Activated CD4-positive, alpha-beta T cell treated with anti-CD3 and anti-CD28 coated beads for 36 hours (primary cell): ENCODE results near the gene QDPR. TPM values are rescaled to one million over a fixed set of nuclear protein-coding genes. Genes with fewer than 3 reads are reported as not detected.

ENCODE experiments used
- ATAC-seq: fragments of 200-7000 bp; cut with Tn5 transposase; one replicate; pipeline ENCODE4 v1.10.0; 2021; ENCODE audit warnings: mild to moderate bottlenecking, moderate library complexity
- CTCF ChIA-PET: fragments of 350-600 bp; sonication (Branson Sonifier 250); formaldehyde crosslinking; loops from one replicate; lab custom pipeline; 2021; ENCODE audit warnings: antibody characterized with exemption; lab: Charles Lee
- POLR2A ChIA-PET: fragments of 350-600 bp; sonication (Branson Sonifier 250); formaldehyde crosslinking; loops from one replicate; lab custom pipeline; 2021; ENCODE audit warnings: antibody characterized with exemption, inconsistent platforms; lab: Charles Lee
- DNase-seq: peaks from one replicate; pipeline ENCODE4 v3.0.0-alpha.2; 2020
- H3K27ac Mint-ChIP-seq: one replicate; pipeline ENCODE4 v1.8.0; 2021; ENCODE audit warnings: mixed read lengths
- H3K27me3 Mint-ChIP-seq: one replicate; pipeline ENCODE4 v1.8.0; 2021; ENCODE audit warnings: mixed read lengths
- H3K36me3 Mint-ChIP-seq: one replicate; pipeline ENCODE4 v1.8.0; 2021; ENCODE audit warnings: low read depth, mixed read lengths
- H3K4me1 Mint-ChIP-seq: one replicate; pipeline ENCODE4 v1.8.0; 2021; ENCODE audit warnings: mixed read lengths
- H3K4me3 Mint-ChIP-seq: one replicate; pipeline ENCODE4 v1.8.0; 2021; ENCODE audit warnings: mild to moderate bottlenecking, moderate library complexity, mixed read lengths
- H3K9me3 Mint-ChIP-seq: one replicate; pipeline ENCODE4 v1.8.0; 2021; ENCODE audit warnings: low read depth, mixed read lengths
- intact Hi-C, 2 experiments: fragments of 100-400 bp; cut with DNase I in 1 of 2; cut with micrococcal nuclease in 1 of 2; formaldehyde crosslinking; loops; one replicate each; pipeline versions ENCODE4 v1.14.2 to v1.15.1; 2022 to 2024; cut with DNase I, micrococcal nuclease
- total RNA-seq, 2 experiments: library from RNA; stranded (reverse); gene quantifications; one replicate each; pipeline ENCODE4 v1.2.3, GENCODE V29; 2021

Gene QDPR
- 10 to 100 TPM; 34.5 to 34.6 TPM for total RNA-seq

- Mint-ChIP-seq H3K36me3 (peaks cover 12% of the 10 kb centered on the region), H3K4me3 (peak within 1 kb of the TSS; percentile 78), H3K4me1 (peaks cover 23% of the 10 kb centered on the region), H3K27me3 (no peaks in the 10 kb centered on the region), H3K9me3 (no peaks in the 10 kb centered on the region), H3K27ac (peak within 1 kb of the TSS; percentile 85)
- ChIA-PET POLR2A (interaction anchor here (0.6 kb wide), 1 partner anchor 37 kb away, joined by 3 read pairs; no protein-coding TSS in a partner anchor), CTCF (interaction anchor here (0.9 to 1.6 kb wide), 4 partner anchors 14 to 296 kb away, joined by 3 to 4 read pairs (median 4); partner anchors contain the start of gene LAP3)
- ATAC-seq = peak; percentile 95
- intact Hi-C loops = loop anchor here (1.0 to 10.0 kb wide), 7 partner anchors 65 to 510 kb away; partner anchors contain the start of genes DCAF16 (in 2 of the 2), LAP3 (in 2 of the 2), LCORL (in 2 of the 2) and NCAPG (in 2 of the 2)
- DNase-seq = peak; percentile 88
Measured at GRCh38 chr4:17511950-17512795, at the start of gene QDPR. TSS of gene QDPR (minus strand) at chr4:17512090. CDS start at chr4:17512054, 36 bp downstream.

- ChIA-PET POLR2A (no interaction called here), CTCF (no interaction called here)
- intact Hi-C loops = no loop called here
- no peaks in the 10 kb centered on the region for H3K36me3 Mint-ChIP-seq
- H3K4me3 Mint-ChIP-seq = no peak overlapping the region
- peaks cover 5% of the 10 kb centered on the region for H3K4me1 Mint-ChIP-seq
- DNase-seq = peak; percentile 15
- no peak for ATAC-seq
- H3K9me3 Mint-ChIP-seq = no peaks in the 10 kb centered on the region
- H3K27me3 Mint-ChIP-seq = no peaks in the 10 kb centered on the region
- no peak overlapping the region for H3K27ac Mint-ChIP-seq
Measured at GRCh38 chr4:17561195-17561909, 49.5 kb upstream of the QDPR start.

GRCh38 chr4:17560065-17560673 lies 48.3 kb upstream of the QDPR start:
- no peak for DNase-seq
- no peak for ATAC-seq
- intact Hi-C loops = no loop called here
- CTCF ChIA-PET = no interaction called here
- Mint-ChIP-seq H3K27ac (no peak overlapping the region), H3K9me3 (no peaks in the 10 kb centered on the region), H3K27me3 (peaks cover 2% of the 10 kb centered on the region), H3K36me3 (no peaks in the 10 kb centered on the region), H3K4me1 (peaks cover 5% of the 10 kb centered on the region), H3K4me3 (no peak overlapping the region)
- POLR2A ChIA-PET = no interaction called here

- CTCF ChIA-PET = no interaction called here
- intact Hi-C loops = no loop called here
- Mint-ChIP-seq H3K36me3 (no peaks in the 10 kb centered on the region), H3K4me1 (peaks cover 5% of the 10 kb centered on the region), H3K27me3 (peaks cover 5% of the 10 kb centered on the region), H3K27ac (no peak overlapping the region), H3K4me3 (no peak overlapping the region), H3K9me3 (no peaks in the 10 kb centered on the region)
- POLR2A ChIA-PET = no interaction called here
- ATAC-seq = no peak
- no peak for DNase-seq
Measured at GRCh38 chr4:17559709-17560048, 47.8 kb upstream of the QDPR start.

- DNase-seq (no peak), ATAC-seq (no peak)
- peaks cover 5% of the 10 kb centered on the region for H3K4me1 Mint-ChIP-seq
- intact Hi-C loops = no loop called here
- no peak overlapping the region for H3K4me3 Mint-ChIP-seq
- no peaks in the 10 kb centered on the region for H3K36me3 Mint-ChIP-seq
- H3K9me3 Mint-ChIP-seq = no peaks in the 10 kb centered on the region
- ChIA-PET CTCF (no interaction called here), POLR2A (no interaction called here)
- H3K27ac Mint-ChIP-seq = no peak overlapping the region
- H3K27me3 Mint-ChIP-seq = peaks cover 5% of the 10 kb centered on the region
Measured at GRCh38 chr4:17558941-17559708, 47.2 kb upstream of the QDPR start.

GRCh38 chr4:17557880-17558279 lies 46.0 kb upstream of the QDPR start:
- Mint-ChIP-seq H3K27me3 (peaks cover 5% of the 10 kb centered on the region), H3K27ac (no peak overlapping the region), H3K36me3 (no peaks in the 10 kb centered on the region), H3K4me1 (peaks cover 5% of the 10 kb centered on the region), H3K9me3 (no peaks in the 10 kb centered on the region), H3K4me3 (no peak overlapping the region)
- DNase-seq = no peak
- ChIA-PET CTCF (interaction anchor here (0.6 kb wide), 1 partner anchor 593 kb away, joined by 3 read pairs; no protein-coding TSS in a partner anchor), POLR2A (no interaction called here)
- intact Hi-C loops = no loop called here
- no peak for ATAC-seq

- H3K27ac Mint-ChIP-seq = no peak overlapping the region
- ChIA-PET POLR2A (interaction anchor here (0.7 kb wide), 1 partner anchor 57 kb away, joined by 5 read pairs; no protein-coding TSS in a partner anchor), CTCF (interaction anchor here (0.6 kb wide), 3 partner anchors 58 to 1567 kb away, joined by 3 read pairs; partner anchors contain the start of gene MED28)
- intact Hi-C loops = no loop called here
- no peaks in the 10 kb centered on the region for H3K9me3 Mint-ChIP-seq
- DNase-seq (no peak), ATAC-seq (no peak)
- no peak overlapping the region for H3K4me3 Mint-ChIP-seq
- H3K27me3 Mint-ChIP-seq = peaks cover 7% of the 10 kb centered on the region
- peaks cover 3% of the 10 kb centered on the region for H3K4me1 Mint-ChIP-seq
- no peaks in the 10 kb centered on the region for H3K36me3 Mint-ChIP-seq
Measured at GRCh38 chr4:17556498-17556897, 44.6 kb upstream of the QDPR start.

GRCh38 chr4:17554568-17554967 lies 42.7 kb upstream of the QDPR start:
- Mint-ChIP-seq H3K27ac (no peak overlapping the region), H3K4me3 (no peak overlapping the region), H3K36me3 (no peaks in the 10 kb centered on the region), H3K4me1 (no peaks in the 10 kb centered on the region), H3K27me3 (peaks cover 7% of the 10 kb centered on the region), H3K9me3 (no peaks in the 10 kb centered on the region)
- no peak for DNase-seq
- no peak for ATAC-seq
- ChIA-PET POLR2A (no interaction called here), CTCF (interaction anchor here (0.6 to 1.0 kb wide), 2 partner anchors 36 to 82 kb away, joined by 3 to 4 read pairs; no protein-coding TSS in a partner anchor)
- intact Hi-C loops = no loop called here

GRCh38 chr4:17552427-17552826 lies 40.5 kb upstream of the QDPR start:
- peaks cover 7% of the 10 kb centered on the region for H3K27me3 Mint-ChIP-seq
- no peaks in the 10 kb centered on the region for H3K9me3 Mint-ChIP-seq
- DNase-seq (no peak), ATAC-seq (no peak)
- H3K36me3 Mint-ChIP-seq = no peaks in the 10 kb centered on the region
- H3K4me1 Mint-ChIP-seq = no peaks in the 10 kb centered on the region
- H3K4me3 Mint-ChIP-seq = no peak overlapping the region
- intact Hi-C loops = no loop called here
- POLR2A ChIA-PET = no interaction called here
- CTCF ChIA-PET = interaction anchor here (1.1 to 1.4 kb wide), 2 partner anchors 12 to 85 kb away, joined by 4 read pairs; no protein-coding TSS in a partner anchor
- no peak overlapping the region for H3K27ac Mint-ChIP-seq

- Mint-ChIP-seq H3K4me1 (no peaks in the 10 kb centered on the region), H3K9me3 (no peaks in the 10 kb centered on the region), H3K36me3 (no peaks in the 10 kb centered on the region), H3K27ac (no peak overlapping the region), H3K4me3 (no peak overlapping the region), H3K27me3 (peaks cover 7% of the 10 kb centered on the region)
- ATAC-seq (no peak), DNase-seq (no peak)
- intact Hi-C loops = no loop called here
- ChIA-PET CTCF (interaction anchor here (0.6 to 3.5 kb wide), 4 partner anchors 54 to 85 kb away, joined by 3 to 40 read pairs (median 3); partner anchors contain the start of gene MED28), POLR2A (no interaction called here)
Measured at GRCh38 chr4:17550549-17550948, 38.7 kb upstream of the QDPR start.
